A673 (cell line): ENCODE measurements around the gene EFCAB6.

Source experiments
- EZH2 ChIP-seq: fragments of 200-600 bp; sonication (generic); IDR thresholded peaks from 2 replicates; pipeline ENCODE4 v1.6.1; 2017; ENCODE audit warnings: borderline replicate concordance, low read depth, mild to moderate bottlenecking, mixed read lengths, antibody characterized with exemption, low read length; ENCODE audit not compliant: poor library complexity, severe bottlenecking
- TF ChIP-seq, protein P1 (sequence below): fragments of 300-800, 200-600 bp; sonication (generic); conservative IDR thresholded peaks from 2 replicates; pipeline ENCODE4 v1.5.1; 2017; ENCODE audit warnings: low read depth, mild to moderate bottlenecking, antibody characterized with exemption, low read length, moderate library complexity, mixed read lengths

DNA sequence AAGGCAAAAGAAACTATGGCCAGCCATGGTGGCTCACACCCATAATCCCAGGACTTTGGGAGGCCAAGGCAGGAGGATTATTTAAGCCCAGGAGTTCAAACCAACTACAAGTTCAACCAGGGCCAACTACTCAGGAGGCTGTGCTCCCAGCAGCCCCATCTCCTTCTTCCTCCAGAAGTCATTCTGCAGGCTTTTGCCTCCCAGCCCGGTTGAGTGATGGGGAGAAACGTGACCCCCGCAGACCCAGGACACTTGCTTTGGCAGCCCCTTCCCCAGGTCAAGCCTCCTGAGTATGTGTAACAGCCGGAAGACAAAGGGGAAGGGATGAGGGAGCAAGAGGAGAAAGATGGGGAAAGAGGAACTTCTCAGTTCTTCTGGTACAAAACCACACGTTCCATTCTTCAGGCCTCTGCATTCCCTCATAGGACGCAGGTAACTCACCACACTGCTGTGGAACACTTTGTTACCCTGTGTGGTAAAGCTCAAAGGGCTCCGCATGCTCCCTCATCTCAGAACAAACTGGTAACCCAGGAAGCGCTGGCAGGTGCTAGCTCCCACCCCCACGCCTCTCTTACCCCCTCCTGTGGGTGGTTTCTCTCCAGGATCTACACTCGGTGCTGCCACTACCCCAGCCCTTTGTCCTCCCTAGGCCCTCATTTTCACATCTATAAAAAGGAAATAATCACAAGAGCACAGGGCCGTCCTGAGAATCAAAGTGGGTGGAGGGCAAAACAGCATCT is 46.2 kb upstream of the EFCAB6 start:
- TF ChIP-seq, protein P1, sequence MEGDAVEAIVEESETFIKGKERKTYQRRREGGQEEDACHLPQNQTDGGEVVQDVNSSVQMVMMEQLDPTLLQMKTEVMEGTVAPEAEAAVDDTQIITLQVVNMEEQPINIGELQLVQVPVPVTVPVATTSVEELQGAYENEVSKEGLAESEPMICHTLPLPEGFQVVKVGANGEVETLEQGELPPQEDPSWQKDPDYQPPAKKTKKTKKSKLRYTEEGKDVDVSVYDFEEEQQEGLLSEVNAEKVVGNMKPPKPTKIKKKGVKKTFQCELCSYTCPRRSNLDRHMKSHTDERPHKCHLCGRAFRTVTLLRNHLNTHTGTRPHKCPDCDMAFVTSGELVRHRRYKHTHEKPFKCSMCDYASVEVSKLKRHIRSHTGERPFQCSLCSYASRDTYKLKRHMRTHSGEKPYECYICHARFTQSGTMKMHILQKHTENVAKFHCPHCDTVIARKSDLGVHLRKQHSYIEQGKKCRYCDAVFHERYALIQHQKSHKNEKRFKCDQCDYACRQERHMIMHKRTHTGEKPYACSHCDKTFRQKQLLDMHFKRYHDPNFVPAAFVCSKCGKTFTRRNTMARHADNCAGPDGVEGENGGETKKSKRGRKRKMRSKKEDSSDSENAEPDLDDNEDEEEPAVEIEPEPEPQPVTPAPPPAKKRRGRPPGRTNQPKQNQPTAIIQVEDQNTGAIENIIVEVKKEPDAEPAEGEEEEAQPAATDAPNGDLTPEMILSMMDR = no peak
- no peak for TF ChIP-seq EZH2
